Stimulated activated CD4-positive, alpha-beta T cell treated with anti-CD3 and anti-CD28 coated beads, Interleukin-15, amount 100 ng/mL, for 1 hour (primary cell): Measurements from ENCODE around the gene HNRNPH1.
"Not testable (repeated sequence)": the region's sequence is repeated elsewhere in the genome, so short reads cannot be mapped to it uniquely, and the experiment has no call there.

Experiments
- DNase-seq, 2 donors: peaks; one replicate each; pipeline ENCODE4 v3.0.0-alpha.2; 2020; ENCODE audit warnings: low read depth in 1 of 2, low spot score in 1 of 2

Gene HNRNPH1, protein sequence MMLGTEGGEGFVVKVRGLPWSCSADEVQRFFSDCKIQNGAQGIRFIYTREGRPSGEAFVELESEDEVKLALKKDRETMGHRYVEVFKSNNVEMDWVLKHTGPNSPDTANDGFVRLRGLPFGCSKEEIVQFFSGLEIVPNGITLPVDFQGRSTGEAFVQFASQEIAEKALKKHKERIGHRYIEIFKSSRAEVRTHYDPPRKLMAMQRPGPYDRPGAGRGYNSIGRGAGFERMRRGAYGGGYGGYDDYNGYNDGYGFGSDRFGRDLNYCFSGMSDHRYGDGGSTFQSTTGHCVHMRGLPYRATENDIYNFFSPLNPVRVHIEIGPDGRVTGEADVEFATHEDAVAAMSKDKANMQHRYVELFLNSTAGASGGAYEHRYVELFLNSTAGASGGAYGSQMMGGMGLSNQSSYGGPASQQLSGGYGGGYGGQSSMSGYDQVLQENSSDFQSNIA

GRCh38 chr5:179623003-179623905 lies at the start of gene HNRNPH1:
Gene HNRNPH1, minus strand, starts transcription at chr5:179623671. Its CDS starts 538 bp downstream, at chr5:179623133.
- DNase-seq = peak; percentile 95 to 98

DNA sequence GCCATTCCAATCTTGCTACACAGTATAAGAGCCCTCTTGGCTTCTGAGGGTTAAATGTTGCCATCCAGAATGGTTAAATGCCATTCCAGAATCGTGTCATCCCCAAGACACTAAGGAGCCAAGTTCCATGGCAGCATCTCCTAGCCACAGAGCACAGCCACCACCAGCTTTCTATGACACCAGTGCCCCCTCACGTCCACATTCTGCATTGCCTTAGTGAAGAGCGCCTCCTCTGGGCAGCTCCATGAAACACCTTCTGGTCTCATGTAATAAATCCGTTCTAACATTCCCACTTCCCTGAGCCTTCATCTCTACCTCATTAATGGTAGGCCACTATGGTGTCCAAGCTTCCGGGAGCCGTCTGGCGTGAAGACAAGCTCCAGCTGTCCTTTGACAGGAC lies 44.9 kb upstream of the HNRNPH1 start:
- DNase-seq = no peak

DNA sequence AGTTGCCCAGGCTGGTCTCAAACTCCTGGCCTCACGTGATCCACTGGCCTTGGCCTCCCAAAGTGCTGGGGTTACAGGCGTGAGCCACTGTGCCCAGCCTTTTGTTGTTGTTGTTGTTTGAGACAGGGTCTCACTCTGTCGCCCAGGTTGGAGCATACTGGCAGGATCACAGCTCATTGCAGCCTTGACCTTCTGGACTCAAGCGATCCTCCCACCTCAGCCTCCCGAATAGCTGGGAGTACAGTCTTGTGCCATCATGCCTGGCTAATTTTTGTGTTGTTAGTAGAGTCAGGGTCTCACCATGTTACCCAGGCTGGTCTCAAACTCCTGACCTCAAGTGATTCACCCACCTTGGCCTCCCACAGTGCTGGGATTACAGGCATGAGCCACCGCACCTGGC lies 38.2 kb upstream of the HNRNPH1 start:
- not testable (repeated sequence) for DNase-seq

GRCh38 chr5:179658179-179658856 lies 34.8 kb upstream of the HNRNPH1 start:
- not testable (repeated sequence) for DNase-seq

- not testable (repeated sequence) for DNase-seq
Measured at GRCh38 chr5:179657302-179658178, 34.1 kb upstream of the HNRNPH1 start.

- DNase-seq = not testable (repeated sequence)
Measured at GRCh38 chr5:179653135-179653534, 29.7 kb upstream of the HNRNPH1 start.

DNA sequence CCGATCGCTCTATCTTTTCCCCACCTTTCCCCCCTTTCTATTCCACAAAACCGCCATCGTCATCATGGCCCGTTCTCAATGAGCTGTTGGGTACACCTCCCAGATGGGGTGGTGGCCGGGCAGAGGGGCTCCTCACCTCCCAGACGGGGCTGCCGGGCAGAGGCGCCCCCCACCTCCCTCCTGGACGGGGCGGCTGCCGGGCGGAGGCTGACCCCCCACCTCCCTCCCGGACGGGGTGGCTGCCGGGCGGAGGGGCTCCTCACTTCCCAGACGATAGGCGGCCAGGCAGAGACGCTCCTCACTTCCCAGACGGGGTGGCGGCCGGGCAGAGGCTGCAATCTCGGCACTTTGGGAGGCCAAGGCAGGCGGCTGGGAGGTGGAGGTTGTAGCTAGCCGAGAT lies 26.8 kb upstream of the HNRNPH1 start:
- not testable (repeated sequence) for DNase-seq

DNA sequence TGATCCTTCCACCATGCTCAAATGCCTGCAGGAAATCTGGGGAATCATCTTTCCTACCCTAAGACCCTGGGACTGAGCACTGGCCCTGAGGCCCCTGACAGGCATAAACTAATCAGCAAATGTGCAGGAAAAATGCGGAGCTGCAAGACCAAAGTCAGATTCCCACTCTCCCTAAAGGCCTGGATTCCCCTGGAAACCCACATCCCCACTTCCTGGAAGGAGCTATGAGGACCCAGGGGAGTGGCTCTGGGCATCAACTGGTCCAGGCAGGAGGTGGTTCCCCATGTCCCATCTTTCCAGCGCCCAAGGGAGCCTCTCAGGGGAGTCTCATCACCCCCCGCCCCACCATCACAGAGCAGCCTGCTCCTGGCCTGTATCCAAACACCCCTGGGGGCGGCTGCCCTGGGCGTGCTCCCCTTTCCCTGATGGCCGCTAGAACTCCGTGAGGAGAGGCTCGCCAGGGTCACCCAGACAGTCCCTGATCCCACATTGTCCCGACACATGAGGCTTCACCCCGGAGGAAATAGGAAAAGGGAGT lies 25.8 kb upstream of the HNRNPH1 start:
- DNase-seq = not testable (repeated sequence)

- DNase-seq = no peak
Measured at GRCh38 chr5:179648410-179648809, 24.9 kb upstream of the HNRNPH1 start.

DNA sequence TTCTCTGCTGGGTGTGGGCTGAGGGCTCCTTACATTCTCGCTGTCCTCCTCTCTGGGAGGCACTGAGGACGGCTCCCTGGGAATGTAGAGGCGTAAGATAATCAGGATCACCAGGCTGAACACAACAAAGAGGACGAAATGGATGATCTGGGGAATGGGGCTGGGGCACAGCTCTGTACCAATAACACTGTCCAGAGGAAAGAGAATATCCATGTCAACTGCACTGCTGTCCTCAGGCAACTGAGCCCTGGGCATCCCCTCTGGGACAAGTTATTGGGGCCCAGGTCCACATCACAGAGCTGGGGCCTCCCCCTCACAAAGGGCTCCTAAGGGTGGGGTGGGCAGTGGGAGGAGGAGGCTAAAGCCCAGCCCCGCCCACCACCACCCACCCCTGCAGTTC lies 21.3 kb upstream of the HNRNPH1 start:
- not testable (repeated sequence) for DNase-seq

DNA sequence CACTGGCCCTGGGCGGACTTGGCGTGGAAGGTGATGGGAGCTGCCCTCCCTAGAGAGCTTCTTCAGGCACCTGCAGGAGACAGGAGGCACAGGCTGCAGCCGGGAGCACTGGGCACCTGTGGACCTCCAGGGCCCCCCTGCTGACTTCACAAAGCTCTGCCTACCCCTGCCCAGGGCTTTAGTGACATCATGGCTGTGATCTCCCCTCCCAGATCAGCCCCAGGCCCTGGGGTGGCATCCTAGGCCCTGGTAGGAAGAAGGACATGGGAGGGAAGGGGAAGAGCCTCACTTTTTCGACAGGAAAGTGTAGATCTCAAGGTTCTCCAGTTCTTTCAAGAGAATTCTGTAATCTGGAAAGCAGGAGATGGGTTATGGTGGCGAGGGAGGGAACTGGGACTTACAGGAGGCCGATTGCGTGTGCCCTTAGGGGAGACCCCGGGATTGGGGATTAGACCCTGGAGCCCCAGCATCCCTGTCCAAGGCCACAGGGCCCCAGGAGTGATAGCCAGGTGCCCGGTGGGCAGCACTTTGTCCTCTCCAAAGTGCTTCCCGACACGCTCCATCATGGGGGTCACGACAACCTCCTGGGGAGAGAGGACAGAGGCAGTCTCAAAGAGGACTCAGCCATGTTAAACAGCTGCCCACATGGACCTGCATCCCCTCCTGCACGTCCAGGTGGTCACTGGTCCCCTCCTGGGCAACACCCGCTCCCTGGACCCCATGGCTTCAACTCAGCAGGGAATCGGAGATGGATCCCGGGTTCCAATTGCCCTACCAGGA lies 19.9 kb upstream of the HNRNPH1 start:
- not testable (repeated sequence) for DNase-seq

DNA sequence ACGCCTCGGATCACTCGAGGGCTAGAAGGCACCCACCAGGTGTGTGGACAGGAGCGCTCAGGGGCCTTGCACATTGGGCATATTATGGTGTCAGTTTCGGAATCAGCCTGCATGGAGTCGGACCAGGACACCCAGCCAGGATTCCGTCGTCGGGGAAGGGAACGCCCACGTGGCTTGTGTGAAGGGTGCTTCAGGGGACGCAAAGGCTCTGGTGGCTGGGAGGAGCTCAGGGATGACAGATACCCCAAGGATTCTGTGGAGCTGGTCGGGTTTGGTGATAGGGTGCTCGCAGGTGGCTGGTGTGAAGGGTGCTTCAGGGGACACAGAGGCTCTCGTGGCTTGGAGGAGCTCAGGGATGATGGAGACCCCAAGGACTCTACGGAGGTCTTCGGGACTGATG lies 19.2 kb upstream of the HNRNPH1 start:
- DNase-seq = not testable (repeated sequence)

DNA sequence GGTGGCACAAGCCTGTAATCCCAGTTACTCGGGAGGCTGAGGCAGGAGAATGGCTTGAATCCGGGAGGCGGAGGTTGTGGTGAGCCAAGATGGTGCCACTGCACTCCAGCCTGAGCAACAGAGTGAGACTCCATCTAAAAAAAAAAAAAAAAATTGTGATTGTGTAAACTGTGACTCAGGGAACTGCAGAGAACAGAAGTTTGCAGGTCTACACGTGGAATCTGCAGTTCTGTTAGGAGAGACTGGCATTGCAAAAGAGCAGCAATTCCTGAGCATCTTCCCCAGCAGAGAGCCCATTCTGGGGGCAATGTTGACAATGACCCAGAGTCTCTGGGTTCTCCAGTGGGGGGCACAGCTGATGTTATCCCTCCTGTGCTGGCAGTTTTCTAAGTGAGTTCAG lies 18.3 kb upstream of the HNRNPH1 start:
- not testable (repeated sequence) for DNase-seq

- DNase-seq = not testable (repeated sequence)
Measured at GRCh38 chr5:179639296-179639695, 15.8 kb upstream of the HNRNPH1 start.

DNA sequence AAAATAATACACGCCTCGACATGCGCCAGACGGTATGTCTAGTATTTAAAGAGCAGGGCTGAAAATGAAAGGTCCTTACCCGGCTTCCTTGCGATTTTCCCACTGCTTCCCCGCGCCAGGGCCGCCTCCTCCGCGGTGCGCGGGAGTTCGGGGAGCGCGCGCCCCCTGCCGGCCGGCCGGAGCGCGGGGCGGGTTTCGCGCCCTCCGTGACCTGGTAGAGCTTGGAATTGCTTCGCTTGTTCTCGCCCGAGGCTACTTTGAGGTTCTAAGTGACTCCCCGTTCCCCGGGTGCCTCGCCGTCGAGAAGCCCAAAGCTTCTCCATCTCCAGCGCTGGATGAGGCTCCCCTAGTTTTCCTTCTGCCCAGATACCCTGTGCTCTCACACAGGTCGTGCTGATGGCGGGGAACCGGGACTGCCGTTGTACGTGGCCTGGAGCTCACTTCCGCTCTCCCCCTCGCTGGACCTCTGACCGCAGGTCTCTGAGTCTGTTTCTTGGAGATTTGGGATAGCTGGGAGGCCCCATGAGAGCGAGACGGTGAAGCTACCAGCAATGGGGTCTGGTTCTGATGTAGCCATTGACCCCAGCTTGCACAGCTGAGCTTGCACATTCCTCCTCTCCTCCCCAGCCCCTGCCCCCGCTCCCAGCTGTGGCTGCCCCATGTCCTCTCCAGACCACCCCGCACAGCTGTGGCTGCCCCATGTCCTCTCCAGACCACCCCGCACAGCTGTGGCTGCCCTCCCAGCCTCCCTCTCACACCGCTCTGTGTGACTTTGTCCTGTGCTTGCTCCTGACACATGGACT lies 11.1 kb upstream of the HNRNPH1 start:
- DNase-seq = not testable (repeated sequence)

- not testable (repeated sequence) for DNase-seq
Measured at GRCh38 chr5:179633501-179634369, 10.3 kb upstream of the HNRNPH1 start.

DNA sequence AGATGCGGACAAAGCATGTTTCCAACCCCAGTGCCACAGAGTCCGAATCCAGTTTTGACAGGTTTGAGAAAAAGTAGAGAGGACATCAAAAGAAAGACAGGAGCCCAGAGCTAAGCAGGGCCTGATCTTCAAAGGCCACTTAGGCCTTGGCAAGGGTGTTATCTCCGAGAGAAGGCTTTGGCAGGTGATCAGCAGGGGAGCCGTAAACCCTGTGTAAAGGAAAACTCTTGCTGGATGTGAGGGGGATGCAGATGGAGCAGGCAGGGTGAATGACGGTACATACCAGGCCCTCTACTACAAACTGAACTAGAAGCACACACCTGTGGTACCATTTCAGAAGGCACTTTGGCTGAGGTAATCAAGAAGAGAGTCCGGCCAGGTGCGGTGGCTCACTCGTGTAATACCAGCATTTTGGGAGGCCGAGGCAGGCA lies 1.4 kb upstream of the HNRNPH1 start:
- DNase-seq = no peak
